SK-N-MC (cell line): ENCODE results near the gene MACROD2.

Experiments
- EZH2 ChIP-seq: fragments of 200-600 bp; sonication (generic); IDR thresholded peaks from one replicate; pipeline ENCODE4 v1.6.1; 2017; ENCODE audit warnings: antibody characterized with exemption
- FOXP2 ChIP-seq: optimal IDR thresholded peaks from 2 replicates; pipeline ENCODE3; 2011; ENCODE audit warnings: mild to moderate bottlenecking, moderate library complexity; ENCODE audit not compliant: insufficient read depth; ENCODE audit errors: extremely low read length, control extremely low read depth
- POLR2AphosphoS5 ChIP-seq: IDR thresholded peaks from 2 replicates; pipeline ENCODE4 v1.6.1; 2012; ENCODE audit warnings: mild to moderate bottlenecking, low read depth, low read length, borderline replicate concordance

GRCh38 chr20:14234666-14235295 lies 239.5 kb downstream of the MACROD2 start:
- TF ChIP-seq POLR2AphosphoS5: no peak
- no peak for TF ChIP-seq EZH2
- no peak for TF ChIP-seq FOXP2
